SK-N-SH (cell line): ENCODE results near the gene SRGAP1.

Source experiments
- EZH2phosphoT487 ChIP-seq: fragments of 200-600 bp; sonication (generic); IDR thresholded peaks from 2 replicates; pipeline ENCODE4 v1.6.1; 2017; ENCODE audit warnings: low read depth, mixed run types, mild to moderate bottlenecking, antibody characterized with exemption, moderate library complexity, borderline replicate concordance
- RCOR1 ChIP-seq: fragments of 150-350 bp; IDR thresholded peaks from 2 replicates; pipeline ENCODE4 v1.6.1; 2017; ENCODE audit warnings: antibody characterized with exemption, low read length
- USF1 ChIP-seq: IDR thresholded peaks from 2 replicates; pipeline ENCODE4 v1.4.0; 2012; ENCODE audit warnings: low read depth, borderline replicate concordance
- TF ChIP-seq, protein P1 (sequence below): fragments of 200-600 bp; sonication (generic); IDR thresholded peaks from 2 replicates; pipeline ENCODE4 v1.6.1; 2017; ENCODE audit warnings: antibody characterized with exemption, mild to moderate bottlenecking, moderate library complexity
- TF ChIP-seq, protein P2 (sequence below): IDR thresholded peaks from 2 replicates; pipeline ENCODE4 v1.4.0; 2012; ENCODE audit warnings: low read depth

- TF ChIP-seq, protein P1, sequence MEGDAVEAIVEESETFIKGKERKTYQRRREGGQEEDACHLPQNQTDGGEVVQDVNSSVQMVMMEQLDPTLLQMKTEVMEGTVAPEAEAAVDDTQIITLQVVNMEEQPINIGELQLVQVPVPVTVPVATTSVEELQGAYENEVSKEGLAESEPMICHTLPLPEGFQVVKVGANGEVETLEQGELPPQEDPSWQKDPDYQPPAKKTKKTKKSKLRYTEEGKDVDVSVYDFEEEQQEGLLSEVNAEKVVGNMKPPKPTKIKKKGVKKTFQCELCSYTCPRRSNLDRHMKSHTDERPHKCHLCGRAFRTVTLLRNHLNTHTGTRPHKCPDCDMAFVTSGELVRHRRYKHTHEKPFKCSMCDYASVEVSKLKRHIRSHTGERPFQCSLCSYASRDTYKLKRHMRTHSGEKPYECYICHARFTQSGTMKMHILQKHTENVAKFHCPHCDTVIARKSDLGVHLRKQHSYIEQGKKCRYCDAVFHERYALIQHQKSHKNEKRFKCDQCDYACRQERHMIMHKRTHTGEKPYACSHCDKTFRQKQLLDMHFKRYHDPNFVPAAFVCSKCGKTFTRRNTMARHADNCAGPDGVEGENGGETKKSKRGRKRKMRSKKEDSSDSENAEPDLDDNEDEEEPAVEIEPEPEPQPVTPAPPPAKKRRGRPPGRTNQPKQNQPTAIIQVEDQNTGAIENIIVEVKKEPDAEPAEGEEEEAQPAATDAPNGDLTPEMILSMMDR = no peak
- TF ChIP-seq, protein P2, sequence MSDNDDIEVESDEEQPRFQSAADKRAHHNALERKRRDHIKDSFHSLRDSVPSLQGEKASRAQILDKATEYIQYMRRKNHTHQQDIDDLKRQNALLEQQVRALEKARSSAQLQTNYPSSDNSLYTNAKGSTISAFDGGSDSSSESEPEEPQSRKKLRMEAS = no peak
- TF ChIP-seq USF1 = no peak
- no peak for TF ChIP-seq EZH2phosphoT487
- no peak for TF ChIP-seq RCOR1
Measured at GRCh38 chr12:64057706-64058105, 213.2 kb downstream of the SRGAP1 start.
